Liver (tissue), 9 donors: ENCODE results near the gene ACOT2. TPM values are rescaled to one million over a fixed set of nuclear protein-coding genes. Genes with fewer than 3 reads are reported as not detected.
"Not testable (repeated sequence)": the region's sequence is repeated elsewhere in the genome, so short reads cannot be mapped to it uniquely, and the experiment has no call there.

ENCODE experiments used
- DNase-seq: peaks from one replicate; pipeline ENCODE4 v3.0.0-alpha.2; 2017; ENCODE audit warnings: low spot score
- H3K27ac ChIP-seq, 2 donors: one replicate each; pipeline ENCODE4 v1.7.0; 2013; ENCODE audit warnings: inconsistent platforms in 2 of 2, low read length in 2 of 2, control low read depth in 1 of 2, low read depth in 1 of 2, mild to moderate bottlenecking in 1 of 2
- H3K27me3 ChIP-seq, 4 donors: one replicate each; pipeline versions ENCODE4 v1.6.1 to v1.7.0; 2013; ENCODE audit warnings: low read length in 3 of 4, inconsistent platforms in 1 of 4, mild to moderate bottlenecking in 1 of 4, moderate library complexity in 1 of 4; ENCODE audit not compliant: control insufficient read depth in 4 of 4, insufficient read depth in 4 of 4
- H3K36me3 ChIP-seq, 4 donors: one replicate each; pipeline versions ENCODE4 v1.6.1 to v1.7.0; 2013; ENCODE audit warnings: low read length in 3 of 4, mild to moderate bottlenecking in 3 of 4, low read depth in 1 of 4, moderate library complexity in 1 of 4; ENCODE audit not compliant: control insufficient read depth in 4 of 4, insufficient read depth in 3 of 4
- H3K4me1 ChIP-seq, 4 donors: one replicate each; pipeline versions ENCODE4 v1.6.1 to v1.7.0; 2013; ENCODE audit warnings: low read length in 3 of 4, mild to moderate bottlenecking in 3 of 4, moderate library complexity in 1 of 4; ENCODE audit not compliant: control insufficient read depth in 4 of 4, insufficient read depth in 4 of 4
- H3K4me3 ChIP-seq, 3 donors: one replicate each; pipeline versions ENCODE4 v1.6.1 to v1.7.0; 2013; ENCODE audit warnings: low read length in 3 of 3, control low read depth in 1 of 3, low read depth in 1 of 3, mild to moderate bottlenecking in 1 of 3
- H3K9ac ChIP-seq, 2 donors: one replicate each; pipeline ENCODE4 v1.7.0; 2013; ENCODE audit warnings: low read length in 2 of 2, mild to moderate bottlenecking in 2 of 2, moderate library complexity in 2 of 2, control low read depth in 1 of 2, low read depth in 1 of 2
- H3K9me3 ChIP-seq, 4 donors: one replicate each; pipeline versions ENCODE4 v1.6.1 to v1.7.0; 2013; ENCODE audit warnings: low read length in 3 of 4; ENCODE audit not compliant: control insufficient read depth in 4 of 4
- CTCF ChIP-seq: fragments of 150-350 bp; IDR thresholded peaks from 2 replicates; pipeline ENCODE4 v1.5.1; 2017; ENCODE audit warnings: improper control_type of control experiment, low read depth, low read length; ENCODE audit not compliant: missing input control
- HNF4A ChIP-seq, 2 donors: conservative IDR thresholded peaks; 2 replicates each; pipeline ENCODE4 v1.6.1; 2016; ENCODE audit warnings: antibody characterized with exemption in 2 of 2, mild to moderate bottlenecking in 2 of 2
- HNF4G ChIP-seq: IDR thresholded peaks from 2 replicates; pipeline ENCODE4 v1.6.1; 2016; ENCODE audit warnings: antibody characterized with exemption
- JUND ChIP-seq, 2 donors: IDR thresholded peaks; 2 replicates each; pipeline ENCODE4 v1.6.1; 2016; ENCODE audit warnings: antibody characterized with exemption in 2 of 2
- RAD21 ChIP-seq, 2 donors: IDR thresholded peaks; 2 replicates each; pipeline ENCODE4 v1.6.1; 2016; ENCODE audit warnings: antibody characterized with exemption in 2 of 2, mild to moderate bottlenecking in 2 of 2
- SP1 ChIP-seq: IDR thresholded peaks from 2 replicates; pipeline ENCODE4 v1.6.1; 2018; ENCODE audit warnings: antibody characterized with exemption, mild to moderate bottlenecking
- TAF1 ChIP-seq: conservative IDR thresholded peaks from 2 replicates; pipeline ENCODE4 v1.6.1; 2016; ENCODE audit warnings: antibody characterized with exemption, mild to moderate bottlenecking
- YY1 ChIP-seq: IDR thresholded peaks from 2 replicates; pipeline ENCODE4 v1.6.1; 2016; ENCODE audit warnings: antibody characterized with exemption, mild to moderate bottlenecking
- whole genome bisulfite sequencing: extraction: QIAGEN DNeasy Blood & Tissue Kit; methylation state at CpG from one replicate; pipeline ENCODE4 v1.1.7; 2013; 5-methylcytosine and 5-hydroxymethylcytosine counted together
- polyA plus RNA-seq, 2 donors: library from polyadenylated mRNA; stranded (reverse) in 1 of 2; unstranded in 1 of 2; fragments of 200-250 nt in 1 of 2; fragments of >200 nt in 1 of 2; fragmentation: Nextera tagmentation in 1 of 2; extraction: Ambion mirVana in 1 of 2; gene quantifications; one replicate each; pipeline versions ENCODE4 v1.2.1 to v1.2.3, GENCODE V29; 2013 to 2015
- total RNA-seq, 2 donors: library from RNA; depleted of rRNA; stranded (reverse); fragments of >200 nt; gene quantifications; one replicate each; pipeline ENCODE4 v1.2.3, GENCODE V29; 2014
- donor health status: healthy.
- donor health status: healthy.
- donor health status: healthy.
- donor health status: healthy.
- donor health status: healthy.

The ACOT2 gene
- total and polyA plus RNA-seq, 4 donors = 51.2 to 189 (median 151) TPM

- not testable (repeated sequence) for H3K27me3 ChIP-seq, H3K4me3 ChIP-seq, H3K9ac ChIP-seq, H3K36me3 ChIP-seq, H3K27ac ChIP-seq, H3K9me3 ChIP-seq, DNase-seq
- TF ChIP-seq HNF4A (conservative IDR thresholded peaks at IDR 0.05) = peak in 1 of 2 donors; percentile 10
- H3K4me1 ChIP-seq = peaks cover 5 to 25% (median 17%) of the 10 kb centered on the region in 4 donors
- 39% methylated on average over 2 of the region's 2 CpGs for WGBS
These were observed 39.7 kb upstream of the ACOT2 start for GRCh38 chr14:73529356-73529755.

- not testable (repeated sequence) for H3K27ac ChIP-seq, H3K9ac ChIP-seq, H3K4me1 ChIP-seq, DNase-seq, H3K36me3 ChIP-seq, H3K27me3 ChIP-seq, H3K4me3 ChIP-seq, H3K9me3 ChIP-seq
- WGBS = 89% methylated on average over 3 of the region's 3 CpGs
These were observed 37.0 kb upstream of the ACOT2 start for GRCh38 chr14:73531971-73532370.

GRCh38 chr14:73537244-73538045, 31.6 kb upstream of the ACOT2 start:
- not testable (repeated sequence) for H3K27me3 ChIP-seq, H3K36me3 ChIP-seq, H3K9me3 ChIP-seq, H3K4me1 ChIP-seq, DNase-seq, H3K9ac ChIP-seq
- WGBS = under 1% methylated on average over 84 of the region's 84 CpGs
- peak overlapping the region; percentile 69 to 88 for H3K27ac ChIP-seq
- H3K4me3 ChIP-seq = peak overlapping the region; percentile 23 to 42 (median 23)
- TF ChIP-seq SP1 = peak; percentile 4
- TF ChIP-seq JUND (IDR thresholded peaks at IDR 0.05) = peak in 1 of 2 donors; percentile 22
- peak; percentile 66 for TF ChIP-seq YY1
- TF ChIP-seq HNF4A (conservative IDR thresholded peaks at IDR 0.05) = peak in 1 of 2 donors; percentile 47
- peak; percentile 10 for TF ChIP-seq TAF1
- peak; percentile 60 for TF ChIP-seq HNF4G

GRCh38 chr14:73539017-73539416, 30.0 kb upstream of the ACOT2 start:
- H3K36me3 ChIP-seq, H3K27me3 ChIP-seq, DNase-seq, H3K9ac ChIP-seq, H3K27ac ChIP-seq, H3K9me3 ChIP-seq, H3K4me3 ChIP-seq, H3K4me1 ChIP-seq: not testable (repeated sequence)
- TF ChIP-seq RAD21 (IDR thresholded peaks at IDR 0.05) (peak; percentile 62 to 77), CTCF (peak; percentile 59), YY1 (peak; percentile 66)
- 18% methylated on average over 5 of the region's 5 CpGs for WGBS

GRCh38 chr14:73542961-73543360, 26.1 kb upstream of the ACOT2 start:
- not testable (repeated sequence) for H3K9me3 ChIP-seq, H3K4me3 ChIP-seq, H3K27me3 ChIP-seq, H3K36me3 ChIP-seq, H3K27ac ChIP-seq, H3K4me1 ChIP-seq, H3K9ac ChIP-seq, DNase-seq
- 90% methylated on average over 7 of the region's 7 CpGs for WGBS

- not testable (repeated sequence) for H3K36me3 ChIP-seq, H3K27me3 ChIP-seq, DNase-seq, H3K4me3 ChIP-seq, H3K9ac ChIP-seq, H3K9me3 ChIP-seq, H3K4me1 ChIP-seq, H3K27ac ChIP-seq
- 89% methylated on average over 1 of the region's 1 CpG for WGBS
These were observed 23.7 kb upstream of the ACOT2 start for GRCh38 chr14:73545353-73545752.

- not testable (repeated sequence) for H3K36me3 ChIP-seq, H3K4me3 ChIP-seq, H3K9me3 ChIP-seq, H3K9ac ChIP-seq, H3K27ac ChIP-seq, H3K27me3 ChIP-seq, DNase-seq, H3K4me1 ChIP-seq
- 94% methylated on average over 3 of the region's 3 CpGs for WGBS
These were observed 19.9 kb upstream of the ACOT2 start for GRCh38 chr14:73549097-73549496.
